Endometrium (tissue), 2 donors: ENCODE measurements around the gene BAHD1.

Experiments
- FAIRE-seq: peaks from 2 replicates; lab custom pipeline; 2012; peaks lifted over from hg19 to GRCh38; lab: Jason Lieb, UNC
- donor health status: control.
- donor health status: control.

The BAHD1 gene

DNA sequence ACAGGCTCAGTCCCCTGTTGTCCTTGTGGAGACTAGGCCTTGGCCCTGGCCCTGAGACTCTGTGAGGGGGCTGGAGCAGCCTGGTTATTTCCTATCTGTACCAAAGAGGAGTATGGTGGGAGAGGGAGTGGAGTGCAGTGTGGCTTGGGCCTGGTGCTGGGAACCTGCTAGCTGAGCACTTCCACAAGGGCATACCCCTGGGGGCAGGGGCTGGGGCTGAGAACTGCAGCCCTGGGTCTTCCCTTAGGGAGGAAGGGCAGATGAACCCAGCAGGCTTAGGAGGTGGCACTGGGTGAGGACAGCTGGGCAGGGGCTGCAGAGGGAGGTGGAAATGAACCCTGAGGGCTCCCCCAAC, 26.5 kb downstream of the BAHD1 start:
- no peak for FAIRE-seq

DNA sequence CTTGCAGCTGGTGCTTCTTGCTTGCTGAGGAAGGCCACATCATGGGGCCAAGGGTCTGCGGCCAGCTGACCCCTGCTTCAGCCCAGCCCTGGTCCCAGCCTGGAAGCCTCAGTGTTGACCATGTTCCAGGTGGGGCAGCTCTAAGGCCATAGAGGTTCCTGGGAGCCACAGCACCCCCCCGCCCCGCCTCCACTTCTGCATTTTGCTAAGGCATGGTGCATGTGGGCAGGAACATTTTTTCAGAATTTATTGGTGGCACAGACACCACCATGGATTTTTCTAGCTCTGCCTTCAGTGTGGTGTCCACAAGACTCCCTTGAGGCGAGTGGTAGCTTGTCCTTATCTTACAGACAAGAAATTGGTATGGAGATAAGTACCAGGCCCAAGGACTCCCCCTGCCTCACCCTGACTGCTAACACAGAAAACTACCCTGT, 28.2 kb downstream of the BAHD1 start:
- no peak for FAIRE-seq

DNA sequence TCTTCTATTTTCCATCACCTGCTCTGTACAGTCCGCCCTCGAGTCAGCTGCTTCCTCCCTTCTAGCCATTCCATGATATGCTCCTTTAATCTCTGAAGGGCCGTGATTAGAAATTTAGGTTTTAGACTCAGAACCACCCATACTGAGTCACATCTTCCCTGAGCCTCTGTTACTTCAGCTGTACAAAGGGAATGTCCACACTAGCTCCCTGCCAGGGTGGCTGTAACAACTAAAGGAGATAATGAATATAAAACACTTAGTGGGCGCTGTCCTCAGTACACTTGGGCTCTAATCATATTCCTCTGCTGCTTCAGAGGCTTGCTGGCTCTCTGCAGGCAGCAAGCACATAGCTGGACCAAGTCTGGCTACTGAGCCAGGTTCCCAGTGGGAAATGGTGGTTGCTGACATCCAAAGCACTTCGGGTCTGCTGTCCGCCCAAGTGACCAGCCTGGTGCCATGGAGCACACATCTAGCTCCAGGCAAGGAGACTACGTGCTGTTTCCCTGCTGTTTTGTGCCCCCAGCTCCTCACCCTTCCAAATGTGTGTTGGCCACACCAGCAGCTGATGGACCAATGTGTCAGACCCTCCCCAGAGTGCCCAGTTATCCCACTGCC, 29.1 kb downstream of the BAHD1 start:
- no peak for FAIRE-seq

- FAIRE-seq = no peak
Measured at GRCh38 chr15:40470423-40471104, 29.8 kb downstream of the BAHD1 start, which contains the start of gene CHST14. Gene CHST14 (plus strand): TSS chr15:40470984. CDS start chr15:40471214, 230 bp downstream.

DNA sequence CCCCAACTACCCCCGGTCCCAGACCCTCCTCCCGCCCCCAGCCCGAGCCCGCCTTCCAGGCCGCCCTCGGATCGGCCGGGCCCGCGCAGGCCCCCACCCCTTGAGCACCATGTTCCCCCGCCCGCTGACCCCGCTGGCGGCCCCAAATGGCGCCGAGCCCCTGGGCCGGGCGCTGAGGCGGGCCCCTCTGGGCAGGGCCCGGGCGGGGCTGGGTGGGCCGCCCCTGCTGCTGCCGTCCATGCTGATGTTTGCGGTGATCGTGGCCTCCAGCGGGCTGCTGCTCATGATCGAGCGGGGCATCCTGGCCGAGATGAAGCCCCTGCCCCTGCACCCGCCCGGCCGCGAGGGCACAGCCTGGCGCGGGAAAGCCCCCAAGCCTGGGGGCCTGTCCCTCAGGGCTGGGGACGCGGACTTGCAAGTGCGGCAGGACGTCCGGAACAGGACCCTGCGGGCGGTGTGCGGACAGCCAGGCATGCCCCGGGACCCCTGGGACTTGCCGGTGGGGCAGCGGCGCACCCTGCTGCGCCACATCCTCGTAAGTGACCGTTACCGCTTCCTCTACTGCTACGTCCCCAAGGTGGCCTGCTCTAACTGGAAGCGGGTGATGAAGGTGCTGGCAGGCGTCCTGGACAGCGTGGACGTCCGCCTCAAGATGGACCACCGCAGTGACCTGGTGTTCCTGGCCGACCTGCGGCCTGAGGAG, 30.5 kb downstream of the BAHD1 start:
- no peak for FAIRE-seq

DNA sequence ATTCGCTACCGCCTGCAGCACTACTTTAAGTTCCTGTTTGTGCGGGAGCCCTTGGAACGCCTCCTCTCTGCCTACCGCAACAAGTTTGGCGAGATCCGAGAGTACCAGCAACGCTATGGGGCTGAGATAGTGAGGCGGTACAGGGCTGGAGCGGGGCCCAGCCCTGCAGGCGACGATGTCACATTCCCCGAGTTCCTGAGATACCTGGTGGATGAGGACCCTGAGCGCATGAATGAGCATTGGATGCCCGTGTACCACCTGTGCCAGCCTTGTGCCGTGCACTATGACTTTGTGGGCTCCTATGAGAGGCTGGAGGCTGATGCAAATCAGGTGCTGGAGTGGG, 31.0 kb downstream of the BAHD1 start:
- no peak for FAIRE-seq

DNA sequence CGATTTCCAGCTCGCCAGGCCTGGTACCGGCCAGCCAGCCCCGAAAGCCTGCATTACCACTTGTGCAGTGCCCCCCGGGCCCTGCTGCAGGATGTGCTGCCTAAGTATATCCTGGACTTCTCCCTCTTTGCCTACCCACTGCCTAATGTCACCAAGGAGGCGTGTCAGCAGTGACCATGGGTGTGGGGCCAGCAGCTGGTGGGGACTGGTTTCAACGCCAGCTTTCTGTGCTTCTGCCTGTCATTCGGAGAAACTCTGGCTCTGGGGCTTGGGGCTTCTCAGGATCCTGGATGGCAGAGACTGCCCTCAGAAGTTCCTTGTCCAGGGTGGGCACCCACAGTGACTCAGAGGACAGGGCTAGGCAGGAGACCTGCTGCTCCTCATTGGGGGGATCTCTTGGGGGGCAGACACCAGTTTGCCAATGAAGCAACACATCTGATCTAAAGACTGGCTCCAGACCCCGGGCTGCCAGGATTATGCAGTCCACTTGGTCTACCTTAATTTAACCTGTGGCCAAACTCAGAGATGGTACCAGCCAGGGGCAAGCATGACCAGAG, 31.5 kb downstream of the BAHD1 start:
- FAIRE-seq = no peak

- no peak for FAIRE-seq
Measured at GRCh38 chr15:40474581-40474980, 33.8 kb downstream of the BAHD1 start.

GRCh38 chr15:40477642-40478327, 37.0 kb downstream of the BAHD1 start:
- no peak for FAIRE-seq

GRCh38 chr15:40479024-40479423, 38.3 kb downstream of the BAHD1 start:
- FAIRE-seq = no peak

GRCh38 chr15:40481341-40482074, 40.8 kb downstream of the BAHD1 start:
- no peak for FAIRE-seq

- no peak for FAIRE-seq
Measured at GRCh38 chr15:40483919-40484318, 43.2 kb downstream of the BAHD1 start.

GRCh38 chr15:40486066-40486770, 45.5 kb downstream of the BAHD1 start:
- no peak for FAIRE-seq

DNA sequence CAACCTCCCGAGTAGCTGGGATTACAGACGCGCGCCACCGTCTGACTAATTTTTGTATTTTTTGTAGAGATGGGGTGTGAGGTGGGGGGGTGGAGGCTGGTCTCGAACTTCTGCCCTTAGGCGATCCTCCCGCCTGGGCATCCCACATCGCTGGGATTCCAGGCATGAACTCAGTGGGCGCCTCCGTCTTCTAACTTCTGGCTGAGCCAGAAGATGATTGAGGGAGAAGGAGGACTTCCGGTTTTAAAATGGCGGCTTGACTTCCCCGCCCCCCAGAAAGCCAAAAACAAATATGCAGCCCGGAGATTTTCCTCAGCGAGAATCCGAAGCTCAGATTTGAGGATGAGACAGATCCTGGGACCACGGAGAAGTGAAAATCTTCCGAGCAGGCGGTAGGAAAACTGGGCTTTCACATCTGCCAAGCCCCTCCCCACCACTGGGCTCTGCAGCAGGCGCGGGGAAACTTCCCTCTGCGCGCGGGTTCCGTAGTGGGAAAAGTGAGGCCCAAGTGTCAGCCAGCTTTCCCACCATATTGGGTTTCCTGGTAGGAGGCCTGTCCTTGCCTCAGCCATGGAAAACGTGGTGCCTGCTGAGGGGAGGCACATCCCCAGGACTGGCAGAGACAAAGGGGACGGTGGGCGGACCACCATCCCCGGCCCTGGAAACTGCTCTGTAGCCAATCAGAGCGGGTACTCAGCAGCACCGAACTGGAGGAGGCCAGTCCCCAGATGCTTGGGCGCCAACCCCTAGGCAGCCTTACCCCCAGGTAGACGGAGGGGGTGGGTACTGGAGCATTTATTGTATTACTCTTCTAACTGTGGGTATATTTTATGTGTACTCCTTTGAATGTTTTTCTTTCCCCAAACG, 47.3 kb downstream of the BAHD1 start:
- no peak for FAIRE-seq

GRCh38 chr15:40489274-40490175, 48.8 kb downstream of the BAHD1 start:
- no peak for FAIRE-seq

DNA sequence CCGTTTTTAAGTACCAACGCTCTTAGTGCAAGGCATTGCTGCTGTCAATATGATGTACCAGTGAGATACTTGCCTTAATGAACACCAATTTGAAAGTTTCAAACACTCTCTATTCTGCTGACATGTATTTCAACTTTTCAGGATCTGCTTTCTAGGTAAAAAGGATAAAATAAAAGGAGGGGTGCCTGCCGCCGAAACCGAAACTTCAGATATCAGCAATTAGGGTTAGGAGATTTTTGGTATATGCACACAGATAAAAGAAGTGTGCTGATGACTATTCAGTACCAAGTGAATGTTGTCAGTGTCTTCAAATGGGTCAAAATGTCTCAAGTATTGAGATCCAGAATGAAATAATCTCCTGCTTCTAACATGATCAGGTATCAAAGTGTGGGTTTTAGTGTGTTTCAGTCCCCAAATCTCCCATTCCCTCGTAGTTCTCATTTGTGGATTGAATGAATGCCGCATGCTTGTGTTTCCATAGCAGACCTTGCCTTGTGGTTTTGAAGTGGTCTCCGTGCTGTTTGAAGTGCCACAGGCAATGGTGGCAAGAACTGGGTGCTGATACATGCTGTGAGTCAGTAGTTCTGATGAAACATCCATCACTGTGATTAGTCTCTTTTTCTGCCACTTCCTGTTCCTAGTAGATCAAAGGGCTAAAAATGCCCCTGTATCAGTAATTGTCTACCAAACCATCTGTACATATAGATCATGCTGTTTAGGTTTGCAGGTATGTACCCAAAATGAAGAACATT, 52.5 kb downstream of the BAHD1 start:
- FAIRE-seq = no peak

DNA sequence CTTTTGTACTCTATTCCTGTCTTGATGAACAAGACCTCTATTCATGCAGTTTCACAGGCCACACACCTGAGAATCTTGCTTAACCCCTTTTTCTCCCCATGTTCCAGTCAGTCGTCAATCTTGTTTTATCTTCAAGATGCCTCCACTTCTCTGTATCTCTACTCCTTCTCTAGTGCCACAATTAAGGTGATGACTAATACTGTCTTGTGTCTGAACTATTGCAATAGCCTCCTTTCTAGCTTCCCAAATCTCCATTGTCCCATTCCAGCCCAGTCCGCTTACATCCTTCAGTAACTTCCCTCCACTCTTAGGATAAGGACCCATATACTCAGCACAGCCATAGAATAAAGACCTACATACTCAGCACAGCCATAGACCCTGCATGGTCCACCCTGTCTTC, 54.8 kb downstream of the BAHD1 start:
- no peak for FAIRE-seq

- FAIRE-seq = no peak
Measured at GRCh38 chr15:40498418-40498817, 57.7 kb downstream of the BAHD1 start.
